Measurements from ENCODE around the gene BCAS1.
"Not testable (repeated sequence)": the region's sequence is repeated elsewhere in the genome, so short reads cannot be mapped to it uniquely, and the experiment has no call there.

The BCAS1 gene

DNA sequence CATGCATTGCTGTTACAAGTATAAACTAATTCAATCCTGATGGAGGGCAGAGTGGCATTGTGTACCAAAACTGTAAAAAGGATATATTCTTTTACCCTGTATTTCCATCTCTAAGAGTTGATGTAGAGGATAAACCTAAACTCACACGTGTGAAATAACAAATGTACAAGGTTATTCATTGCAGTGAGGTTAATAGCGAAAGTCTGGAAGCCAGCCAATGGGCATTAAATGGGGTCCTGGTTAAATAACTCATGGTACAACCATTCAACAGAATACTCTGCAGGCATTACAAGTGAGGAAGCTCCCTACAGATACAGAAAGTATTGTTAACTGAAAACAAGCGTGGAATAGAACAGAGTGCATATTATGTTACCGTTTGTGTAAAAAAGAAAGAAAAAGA is 56.9 kb downstream of the BCAS1 start:
- no peak for DNase-seq

GRCh38 chr20:54011346-54011745 is 59.0 kb downstream of the BCAS1 start:
- no peak for DNase-seq

- not testable (repeated sequence) for DNase-seq
Measured at GRCh38 chr20:54006216-54006615, 64.2 kb downstream of the BCAS1 start.

GRCh38 chr20:54005524-54005923 is 64.9 kb downstream of the BCAS1 start:
- no peak for DNase-seq

GRCh38 chr20:54004445-54004844 is 65.9 kb downstream of the BCAS1 start:
- no peak for DNase-seq

DNA sequence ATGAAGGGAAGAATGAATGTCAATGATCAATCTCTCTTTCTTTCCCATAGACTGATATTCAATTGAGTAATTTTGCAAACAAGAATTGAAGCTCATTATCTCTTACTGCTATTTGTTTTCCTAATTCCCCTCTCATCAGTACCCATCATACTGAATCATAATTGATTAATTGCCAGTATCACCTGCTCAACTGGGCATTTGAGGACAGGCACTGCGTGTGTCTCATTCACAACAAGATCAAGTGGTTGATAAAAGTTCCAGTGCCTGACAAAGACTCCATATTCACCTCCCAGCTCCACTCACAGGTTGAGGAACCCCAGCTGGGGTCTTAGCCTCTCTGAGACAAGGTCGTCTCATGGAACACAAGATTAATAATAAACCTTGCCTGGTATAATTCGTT is 67.7 kb downstream of the BCAS1 start:
- DNase-seq: no peak

GRCh38 chr20:54002056-54002575 is 68.3 kb downstream of the BCAS1 start:
- no peak for DNase-seq

DNA sequence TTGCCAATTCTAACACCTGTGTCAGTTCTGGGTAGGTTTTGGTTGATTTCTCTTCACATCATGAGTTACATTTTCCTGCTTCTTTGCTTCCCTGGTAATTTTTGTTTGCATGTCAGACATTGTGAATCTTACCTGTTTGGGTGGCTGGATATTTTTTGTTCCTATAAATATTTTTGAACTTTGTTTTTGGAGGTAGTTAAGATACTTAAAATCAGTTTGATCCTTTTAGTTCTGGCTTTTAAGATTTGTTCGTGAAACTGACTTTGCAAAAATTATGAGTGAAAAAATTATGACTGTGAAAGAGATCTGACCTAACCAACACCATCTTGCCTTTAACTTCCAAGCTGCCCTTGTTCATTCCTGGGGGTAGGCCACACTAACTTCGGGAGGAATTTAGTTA is 69.5 kb downstream of the BCAS1 start:
- no peak for DNase-seq

DNA sequence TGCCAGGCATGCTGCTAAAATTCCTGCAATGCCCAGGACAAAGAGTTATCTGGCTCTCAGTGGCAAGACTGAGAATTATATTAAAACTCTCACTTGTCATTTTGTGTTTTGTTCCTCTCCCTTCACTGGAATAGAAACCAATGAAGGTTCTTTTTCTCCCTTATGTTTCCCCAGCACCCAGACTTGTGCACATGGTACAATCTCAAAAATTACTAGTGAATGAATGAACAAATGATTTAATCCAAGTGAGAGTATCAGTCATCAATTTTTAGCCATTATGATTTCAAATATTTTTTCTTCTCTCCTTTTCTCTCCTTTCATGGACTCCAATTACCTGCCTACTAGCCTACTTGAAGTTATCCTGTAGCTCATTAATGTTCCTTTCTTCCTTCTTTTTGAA is 70.1 kb downstream of the BCAS1 start:
- DNase-seq: no peak

- no peak for DNase-seq
Measured at GRCh38 chr20:53999077-53999476, 71.3 kb downstream of the BCAS1 start.

GRCh38 chr20:53996584-53997486 is 73.6 kb downstream of the BCAS1 start:
- no peak for DNase-seq

GRCh38 chr20:53995949-53996348 is 74.4 kb downstream of the BCAS1 start:
- DNase-seq: no peak

- no peak for DNase-seq
Measured at GRCh38 chr20:53994088-53994487, 76.3 kb downstream of the BCAS1 start.

GRCh38 chr20:53993310-53993709 is 77.1 kb downstream of the BCAS1 start:
- DNase-seq: no peak

- no peak for DNase-seq
Measured at GRCh38 chr20:53990768-53991450, 79.5 kb downstream of the BCAS1 start.

DNA sequence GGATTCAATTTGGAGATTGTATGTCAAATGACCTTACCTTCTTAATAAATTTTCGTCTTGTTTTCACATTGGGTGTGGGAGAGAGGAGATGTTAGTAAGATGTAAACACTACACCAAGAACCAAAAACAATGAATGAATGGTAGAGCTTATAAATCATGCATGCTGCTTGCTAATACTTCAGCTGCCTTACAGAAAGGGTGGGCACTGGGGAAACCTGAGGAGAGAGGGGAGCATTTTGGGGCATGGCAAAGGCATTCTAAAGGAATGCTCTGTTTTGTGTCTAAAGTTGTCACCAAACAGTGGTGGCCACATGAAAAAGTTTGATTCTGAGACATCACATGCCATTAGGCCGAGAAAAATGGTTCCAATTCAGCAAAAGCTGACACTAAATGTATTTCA is 80.4 kb downstream of the BCAS1 start:
- no peak for DNase-seq

DNA sequence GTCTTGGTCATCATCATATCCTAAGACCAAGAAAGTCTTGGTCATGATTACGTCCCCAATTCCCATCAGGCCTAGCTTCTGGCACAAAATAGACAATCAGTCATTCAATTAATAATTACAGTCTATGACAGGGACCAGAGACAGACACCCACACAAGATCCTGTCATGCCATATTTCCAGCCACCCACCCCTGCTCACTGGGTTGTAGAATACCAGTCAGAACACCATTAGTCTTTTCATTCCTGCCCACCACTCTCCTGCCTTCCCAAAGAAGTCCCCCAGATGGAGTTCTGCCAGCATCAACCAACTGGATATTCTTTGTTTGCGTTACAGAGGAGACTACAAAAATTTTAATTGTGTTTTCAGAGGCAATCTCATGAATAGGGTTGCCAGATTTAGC is 81.0 kb downstream of the BCAS1 start:
- DNase-seq: no peak

- DNase-seq: no peak
Measured at GRCh38 chr20:53986037-53986650, 84.2 kb downstream of the BCAS1 start.

DNA sequence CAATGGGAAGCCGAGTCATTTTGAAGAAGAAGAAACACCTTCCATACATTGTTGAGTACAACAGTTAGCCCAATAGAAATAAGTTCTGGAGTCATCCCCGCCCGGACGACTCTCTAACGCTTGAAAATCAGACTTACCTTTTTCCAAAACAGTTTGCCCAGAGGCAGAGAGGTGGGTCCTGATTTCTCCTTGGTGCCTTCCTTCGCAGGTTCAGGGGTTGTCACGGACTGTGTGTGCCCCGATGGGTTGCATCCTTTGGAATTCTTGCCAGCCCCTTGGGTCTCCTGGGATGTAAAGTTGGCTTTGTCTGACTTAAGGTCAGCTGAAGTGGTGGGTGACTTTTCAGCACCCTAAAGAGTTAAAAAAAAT is 85.3 kb downstream of the BCAS1 start:
- no peak for DNase-seq

DNA sequence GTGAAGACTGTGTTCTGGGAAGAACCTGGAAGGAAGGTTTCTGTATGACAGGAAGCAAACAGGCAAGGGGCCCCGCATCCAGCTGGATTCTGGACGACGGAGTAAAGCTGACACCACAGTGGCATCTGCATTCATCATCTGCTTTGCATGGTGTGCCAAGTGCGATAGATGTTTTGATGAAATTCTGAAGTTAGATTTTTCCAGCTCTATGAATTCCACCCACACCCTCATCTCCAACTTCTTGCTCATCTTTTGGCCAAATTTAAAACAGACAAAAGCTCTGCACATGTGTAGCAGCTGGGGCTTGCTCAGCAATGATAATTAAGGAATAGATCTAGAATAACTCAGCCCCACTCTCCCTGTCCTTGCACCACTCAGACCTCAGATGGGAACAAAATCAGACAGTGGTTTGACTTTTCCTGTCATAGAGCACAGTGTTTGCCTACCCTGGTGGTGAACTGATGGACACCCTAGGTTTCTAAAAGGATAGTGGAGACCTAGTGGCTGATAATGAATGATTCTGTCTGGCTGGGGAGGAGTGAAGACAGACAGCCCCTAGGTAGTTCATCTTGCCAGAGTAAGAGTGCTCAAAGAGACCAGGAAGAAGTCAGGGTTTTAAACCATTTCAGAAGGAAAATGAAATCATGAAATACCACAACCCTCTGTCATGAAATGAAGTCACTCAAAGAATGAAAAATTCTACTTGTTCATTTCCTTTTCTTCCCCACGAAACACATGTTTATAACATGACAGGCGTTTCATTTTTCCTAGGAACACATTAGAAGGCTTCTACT is 85.8 kb downstream of the BCAS1 start:
- DNase-seq: no peak

DNA sequence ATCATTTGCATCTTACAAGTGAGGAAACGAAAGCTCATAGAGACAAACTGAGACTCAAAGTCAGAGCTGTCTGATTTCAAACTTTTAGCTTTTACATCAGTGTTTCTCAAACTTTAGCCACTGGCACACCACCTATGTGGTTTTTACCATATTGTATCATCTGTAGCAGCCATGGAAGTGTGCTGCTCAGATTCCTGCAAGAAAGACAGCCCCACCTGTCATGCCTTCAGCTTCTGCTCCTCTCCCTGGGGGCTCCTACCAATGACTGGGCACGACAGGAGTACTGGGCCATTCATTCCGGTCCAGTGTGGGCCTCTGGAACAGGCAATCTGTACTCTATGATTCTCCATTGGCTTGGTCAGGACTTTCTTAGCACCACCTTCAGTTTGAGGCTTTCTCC is 87.0 kb downstream of the BCAS1 start:
- no peak for DNase-seq

- DNase-seq: no peak
Measured at GRCh38 chr20:53982624-53983023, 87.8 kb downstream of the BCAS1 start.
